CD4-positive, alpha-beta T cell treated with Interleukin-17A for 4 hours (primary cell): ENCODE measurements around the gene ID1.
"Not testable (repeated sequence)": the region's sequence is repeated elsewhere in the genome, so short reads cannot be mapped to it uniquely, and the experiment has no call there.

ENCODE experiments used
- DNase-seq: peaks from one replicate; pipeline ENCODE4 v3.0.0-alpha.2; 2020; ENCODE audit warnings: mixed read lengths

Gene ID1

DNA sequence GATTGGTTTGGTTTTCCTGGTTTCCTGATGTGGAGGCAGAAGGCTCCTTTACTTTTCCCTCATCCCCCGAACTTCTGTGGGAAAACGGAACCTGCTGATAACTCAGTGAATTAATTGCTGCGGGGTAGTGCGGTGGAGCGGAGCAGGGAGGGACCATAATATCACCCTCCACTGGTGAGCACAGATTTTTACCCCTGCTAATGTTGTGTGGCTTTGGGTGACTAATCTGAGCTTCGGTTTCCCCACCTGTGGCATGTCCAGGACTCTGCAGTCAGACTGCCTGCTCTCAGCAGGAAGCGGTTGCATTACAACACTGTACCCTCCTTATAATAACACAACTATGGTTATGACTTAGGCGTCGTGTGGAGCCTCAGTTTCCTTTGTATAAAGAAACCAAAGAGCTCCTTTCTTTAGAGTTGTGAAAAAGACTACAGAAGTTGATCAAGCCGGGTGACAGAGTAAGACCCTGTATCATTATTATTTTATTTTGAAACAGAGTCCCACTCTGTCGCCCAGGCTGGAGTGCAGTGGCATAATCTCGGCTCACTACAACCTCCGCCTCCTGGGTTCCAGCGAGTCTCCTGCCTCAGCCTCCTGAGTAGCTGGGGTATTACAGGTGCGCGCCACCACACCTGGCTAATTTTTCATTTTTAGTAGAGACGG is 2.2 kb upstream of the ID1 start:
- DNase-seq, result peak; percentile 46

- DNase-seq, result peak; percentile 86
Observed at GRCh38 chr20:31603822-31604566, 1.1 kb upstream of the ID1 start.

- no peak for DNase-seq
Observed at GRCh38 chr20:31604567-31605030, 490 bp upstream of the ID1 start.

- peak; percentile 34 for DNase-seq
Observed at GRCh38 chr20:31605902-31606803, 1.1 kb downstream of the ID1 start.

- no peak for DNase-seq
Observed at GRCh38 chr20:31606804-31607639, 1.9 kb downstream of the ID1 start.

- DNase-seq, result no peak
Observed at GRCh38 chr20:31607640-31608250, 2.7 kb downstream of the ID1 start.

DNA sequence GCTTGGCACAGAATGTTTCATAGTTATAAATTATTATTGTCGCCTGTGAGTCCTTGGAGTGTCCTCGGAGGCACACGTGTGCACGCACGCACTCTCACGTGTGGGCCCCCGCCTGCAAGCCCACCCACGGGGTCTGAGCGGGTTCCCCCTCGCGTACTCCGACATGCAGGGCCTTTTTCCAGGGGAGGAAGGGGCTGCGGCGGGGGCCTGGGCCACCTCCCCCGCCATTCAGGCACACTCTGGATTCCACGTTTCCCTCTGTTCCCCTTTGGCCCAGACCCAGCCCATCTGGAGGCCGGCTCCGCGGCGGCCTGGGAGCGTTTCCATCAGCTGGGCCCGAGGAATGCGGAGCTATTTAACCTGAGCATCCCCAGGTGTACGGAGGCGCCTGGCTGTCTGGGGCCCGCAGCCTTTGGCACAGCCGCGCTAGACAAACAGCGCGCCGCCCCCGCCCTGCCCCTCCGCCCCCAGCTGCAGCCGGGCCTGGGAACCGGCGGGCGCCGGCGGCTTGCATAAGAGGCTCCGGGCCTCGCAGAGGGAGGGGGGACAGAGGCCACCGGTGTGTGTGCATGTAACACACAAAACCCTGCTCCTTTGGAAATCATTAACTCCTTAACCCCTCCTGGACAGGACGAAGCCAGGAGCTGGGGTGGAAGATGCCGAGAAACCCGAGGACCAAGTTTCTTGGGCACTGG is 3.3 kb downstream of the ID1 start:
- DNase-seq, result no peak

GRCh38 chr20:31612271-31612640 is 7.2 kb downstream of the ID1 start:
- not testable (repeated sequence) for DNase-seq

GRCh38 chr20:31615416-31615815 is 10.3 kb downstream of the ID1 start:
- no peak for DNase-seq

GRCh38 chr20:31617432-31618104 is 12.5 kb downstream of the ID1 start:
- DNase-seq, result no peak

DNA sequence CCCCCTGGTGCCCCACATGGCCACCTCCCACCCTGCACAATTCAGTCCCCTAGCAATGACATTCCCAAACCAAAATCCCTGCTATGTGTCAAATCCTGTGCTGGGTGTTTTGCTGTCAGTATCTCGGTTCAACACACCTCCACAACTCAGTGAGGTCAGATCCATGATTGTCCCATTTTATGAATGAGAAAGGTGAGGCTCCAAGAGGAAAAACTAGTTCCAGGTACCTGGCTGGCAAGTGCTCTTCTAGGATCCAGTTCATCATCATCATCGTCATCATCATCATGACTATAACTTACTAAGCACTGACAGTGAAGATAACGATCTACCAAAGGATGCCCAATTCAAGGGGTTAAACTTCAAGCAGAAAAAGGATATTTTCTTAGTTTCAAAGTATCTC is 15.2 kb downstream of the ID1 start:
- no peak for DNase-seq

DNA sequence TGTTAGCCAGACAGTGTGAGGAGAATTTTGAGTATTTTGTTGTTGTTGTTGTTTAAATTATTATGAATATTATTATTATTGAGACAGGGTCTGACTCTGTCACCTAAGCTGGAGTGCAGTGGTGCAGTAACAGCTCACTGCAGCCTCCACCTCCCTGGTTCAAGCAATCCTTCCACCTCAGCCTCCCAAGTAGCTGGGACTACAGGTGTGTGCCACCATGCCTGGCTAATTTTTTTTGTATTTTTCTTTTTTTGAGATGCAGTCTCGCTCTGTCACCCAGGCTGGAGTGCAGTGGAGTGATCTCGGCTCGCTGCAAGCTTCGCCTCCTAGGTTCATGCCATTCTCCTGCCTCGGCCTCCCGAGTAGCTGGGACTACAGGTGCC is 18.0 kb downstream of the ID1 start:
- not testable (repeated sequence) for DNase-seq

DNA sequence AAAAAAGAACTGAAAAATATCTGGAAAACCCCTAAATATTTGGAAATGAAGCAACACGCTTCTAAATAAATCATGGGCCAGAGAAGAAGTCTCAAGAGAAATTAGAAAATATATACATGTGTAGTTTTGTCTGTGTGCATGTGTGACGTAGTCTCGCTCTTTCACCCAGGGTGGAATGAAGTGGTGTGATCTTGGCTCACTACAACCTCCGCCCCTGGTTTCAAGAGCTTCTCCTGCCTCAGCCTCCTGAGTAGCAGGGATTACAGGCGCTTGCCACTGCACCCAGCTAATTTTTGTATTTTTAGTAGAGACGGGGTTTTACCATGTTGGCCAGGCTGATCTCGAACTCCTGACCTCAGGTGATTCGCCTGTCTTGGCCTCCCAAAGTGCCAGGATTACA is 21.4 kb downstream of the ID1 start:
- DNase-seq, result not testable (repeated sequence)

DNA sequence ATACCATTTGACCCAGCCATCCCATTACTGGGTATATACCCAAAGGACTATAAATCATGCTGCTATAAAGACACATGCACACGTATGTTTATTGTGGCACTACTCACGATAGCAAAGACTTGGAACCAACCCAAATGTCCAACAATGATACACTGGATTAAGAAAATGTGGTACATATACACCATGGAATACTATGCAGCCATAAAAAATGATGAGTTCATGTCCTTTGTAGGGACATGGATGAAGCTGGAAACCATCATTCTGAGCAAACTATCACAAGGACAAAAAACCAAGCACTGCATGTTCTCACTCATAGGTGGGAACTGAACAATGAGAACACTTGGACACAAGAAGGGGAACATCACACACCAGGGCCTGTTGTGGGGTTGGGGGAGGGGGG is 23.0 kb downstream of the ID1 start:
- not testable (repeated sequence) for DNase-seq

DNA sequence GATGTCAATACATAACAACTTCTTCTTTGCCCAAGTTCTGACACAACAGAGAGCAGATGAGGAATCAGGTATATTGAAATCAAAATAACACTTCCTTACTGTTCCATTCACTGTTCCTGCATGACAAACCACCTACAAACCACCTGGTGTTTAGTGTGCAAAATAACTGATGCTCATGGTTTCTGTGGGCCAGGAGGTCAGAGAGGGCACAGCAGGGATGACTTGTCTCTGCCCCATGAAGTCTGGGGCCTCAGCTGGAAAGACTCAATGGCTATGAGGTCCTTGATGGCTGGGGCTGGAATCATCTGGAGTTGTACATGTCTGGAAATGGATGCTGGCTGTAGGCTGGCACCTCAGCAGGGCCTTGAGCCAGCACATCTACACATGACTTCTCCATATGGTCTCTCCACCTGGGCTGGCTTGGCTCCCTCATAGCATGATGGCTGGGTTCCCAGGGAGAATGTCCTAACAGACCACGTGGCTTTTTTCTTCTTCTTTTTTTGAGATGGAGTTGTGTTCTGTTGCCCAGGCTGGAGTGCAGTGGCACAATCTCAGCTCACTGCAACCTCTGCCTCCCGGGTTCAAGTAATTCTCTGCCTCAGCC is 25.2 kb downstream of the ID1 start:
- no peak for DNase-seq

GRCh38 chr20:31632548-31633338 is 27.7 kb downstream of the ID1 start:
- no peak for DNase-seq

DNA sequence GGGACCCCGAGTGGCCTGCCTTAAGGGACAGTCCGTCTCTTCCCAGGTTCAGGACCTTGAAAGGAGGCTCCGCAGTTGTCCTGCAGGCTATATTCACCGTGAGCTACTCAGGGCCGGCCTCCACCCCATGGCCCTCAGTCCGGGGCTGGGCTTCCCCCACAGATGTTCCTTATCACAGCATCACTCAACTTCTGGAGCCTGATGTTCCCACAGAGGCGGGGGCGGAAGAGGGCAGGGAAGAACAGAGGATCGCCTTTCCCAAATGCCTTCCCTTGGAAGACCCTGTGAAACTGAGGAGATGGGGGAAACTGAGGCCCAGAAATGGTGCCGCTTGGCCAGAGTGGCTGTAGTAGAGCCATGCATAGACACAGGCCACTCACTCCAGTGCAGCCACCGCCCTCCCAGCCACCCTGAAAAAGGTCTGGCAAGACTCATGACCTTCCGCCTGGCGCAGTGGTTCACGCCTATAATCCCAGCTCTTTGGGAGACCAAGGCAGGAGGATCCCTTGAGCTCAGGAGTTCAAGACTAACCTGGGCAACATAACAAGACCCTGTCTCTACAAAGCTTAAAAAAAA is 28.3 kb downstream of the ID1 start:
- DNase-seq, result no peak

- DNase-seq, result no peak
Observed at GRCh38 chr20:31637660-31638059, 32.6 kb downstream of the ID1 start, which contains the start of gene COX4I2. COX4I2 (plus strand) TSS chr20:31637912; CDS start chr20:31639018, 1,106 bp downstream.

DNA sequence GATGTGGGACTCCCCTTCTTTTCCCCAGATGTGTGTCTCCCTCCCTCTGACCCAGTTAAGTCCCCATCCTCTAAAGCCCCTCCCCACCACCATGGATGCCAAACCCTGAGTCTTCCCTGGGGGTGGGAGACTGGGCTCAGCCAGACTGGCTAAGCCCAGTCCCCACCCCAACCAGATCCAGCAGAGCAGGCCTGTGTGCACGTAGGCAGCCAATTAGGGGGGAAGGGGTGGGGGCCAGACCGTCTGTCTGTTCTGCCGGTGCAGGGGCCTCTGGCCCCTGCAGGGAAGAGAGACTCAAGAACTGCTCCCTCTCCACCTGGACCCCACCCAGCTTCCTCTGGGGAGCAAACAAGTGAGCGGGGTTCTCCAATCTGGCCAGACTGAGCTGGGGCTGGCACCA is 33.2 kb downstream of the ID1 start:
- no peak for DNase-seq
